Liver (tissue), 9 donors: Measurements from ENCODE around the gene ANP32A. TPM values are rescaled to one million over a fixed set of nuclear protein-coding genes. Genes with fewer than 3 reads are reported as not detected.

Experiments used
- DNase-seq: peaks from one replicate; pipeline ENCODE4 v3.0.0-alpha.2; 2017; ENCODE audit warnings: low spot score
- H3K27ac ChIP-seq, 2 donors: one replicate each; pipeline ENCODE4 v1.7.0; 2013; ENCODE audit warnings: inconsistent platforms in 2 of 2, low read length in 2 of 2, control low read depth in 1 of 2, low read depth in 1 of 2, mild to moderate bottlenecking in 1 of 2
- H3K27me3 ChIP-seq, 4 donors: one replicate each; pipeline versions ENCODE4 v1.6.1 to v1.7.0; 2013; ENCODE audit warnings: low read length in 3 of 4, inconsistent platforms in 1 of 4, mild to moderate bottlenecking in 1 of 4, moderate library complexity in 1 of 4; ENCODE audit not compliant: control insufficient read depth in 4 of 4, insufficient read depth in 4 of 4
- H3K36me3 ChIP-seq, 4 donors: one replicate each; pipeline versions ENCODE4 v1.6.1 to v1.7.0; 2013; ENCODE audit warnings: low read length in 3 of 4, mild to moderate bottlenecking in 3 of 4, low read depth in 1 of 4, moderate library complexity in 1 of 4; ENCODE audit not compliant: control insufficient read depth in 4 of 4, insufficient read depth in 3 of 4
- H3K4me1 ChIP-seq, 4 donors: one replicate each; pipeline versions ENCODE4 v1.6.1 to v1.7.0; 2013; ENCODE audit warnings: low read length in 3 of 4, mild to moderate bottlenecking in 3 of 4, moderate library complexity in 1 of 4; ENCODE audit not compliant: control insufficient read depth in 4 of 4, insufficient read depth in 4 of 4
- H3K4me3 ChIP-seq, 3 donors: one replicate each; pipeline versions ENCODE4 v1.6.1 to v1.7.0; 2013; ENCODE audit warnings: low read length in 3 of 3, control low read depth in 1 of 3, low read depth in 1 of 3, mild to moderate bottlenecking in 1 of 3
- H3K9ac ChIP-seq, 2 donors: one replicate each; pipeline ENCODE4 v1.7.0; 2013; ENCODE audit warnings: low read length in 2 of 2, mild to moderate bottlenecking in 2 of 2, moderate library complexity in 2 of 2, control low read depth in 1 of 2, low read depth in 1 of 2
- H3K9me3 ChIP-seq, 4 donors: one replicate each; pipeline versions ENCODE4 v1.6.1 to v1.7.0; 2013; ENCODE audit warnings: low read length in 3 of 4; ENCODE audit not compliant: control insufficient read depth in 4 of 4
- CTCF ChIP-seq: fragments of 150-350 bp; IDR thresholded peaks from 2 replicates; pipeline ENCODE4 v1.5.1; 2017; ENCODE audit warnings: improper control_type of control experiment, low read depth, low read length; ENCODE audit not compliant: missing input control
- EGR1 ChIP-seq, 2 donors: IDR thresholded peaks; 2 replicates each; pipeline ENCODE4 v1.6.1; 2016 to 2018; ENCODE audit warnings: antibody characterized with exemption in 2 of 2, low read depth in 2 of 2
- FOXA1 ChIP-seq: IDR thresholded peaks from 2 replicates; pipeline ENCODE4 v1.6.1; 2016; ENCODE audit warnings: antibody characterized with exemption
- FOXA2 ChIP-seq: IDR thresholded peaks from 2 replicates; pipeline ENCODE4 v1.6.1; 2016; ENCODE audit warnings: antibody characterized with exemption
- GABPA ChIP-seq, 2 donors: IDR thresholded peaks in 1 of 2; conservative IDR thresholded peaks in 1 of 2; 2 replicates each; pipeline ENCODE4 v1.6.1; 2016; ENCODE audit warnings: antibody characterized with exemption in 2 of 2, mild to moderate bottlenecking in 1 of 2, moderate library complexity in 1 of 2
- HNF4A ChIP-seq, 2 donors: conservative IDR thresholded peaks; 2 replicates each; pipeline ENCODE4 v1.6.1; 2016; ENCODE audit warnings: antibody characterized with exemption in 2 of 2, mild to moderate bottlenecking in 2 of 2
- HNF4G ChIP-seq: IDR thresholded peaks from 2 replicates; pipeline ENCODE4 v1.6.1; 2016; ENCODE audit warnings: antibody characterized with exemption
- JUND ChIP-seq, 2 donors: IDR thresholded peaks; 2 replicates each; pipeline ENCODE4 v1.6.1; 2016; ENCODE audit warnings: antibody characterized with exemption in 2 of 2
- NR2F2 ChIP-seq: IDR thresholded peaks from 2 replicates; pipeline ENCODE4 v1.6.1; 2016; ENCODE audit warnings: antibody characterized with exemption
- RAD21 ChIP-seq, 2 donors: IDR thresholded peaks; 2 replicates each; pipeline ENCODE4 v1.6.1; 2016; ENCODE audit warnings: antibody characterized with exemption in 2 of 2, mild to moderate bottlenecking in 2 of 2
- RXRA ChIP-seq, 2 donors: IDR thresholded peaks; 2 replicates each; pipeline ENCODE4 v1.6.1; 2017 to 2018; ENCODE audit warnings: antibody characterized with exemption in 2 of 2, mild to moderate bottlenecking in 1 of 2
- SP1 ChIP-seq: IDR thresholded peaks from 2 replicates; pipeline ENCODE4 v1.6.1; 2018; ENCODE audit warnings: antibody characterized with exemption, mild to moderate bottlenecking
- TAF1 ChIP-seq: conservative IDR thresholded peaks from 2 replicates; pipeline ENCODE4 v1.6.1; 2016; ENCODE audit warnings: antibody characterized with exemption, mild to moderate bottlenecking
- YY1 ChIP-seq: IDR thresholded peaks from 2 replicates; pipeline ENCODE4 v1.6.1; 2016; ENCODE audit warnings: antibody characterized with exemption, mild to moderate bottlenecking
- ZBTB33 ChIP-seq: IDR thresholded peaks from 2 replicates; pipeline ENCODE4 v1.6.1; 2016; ENCODE audit warnings: antibody characterized with exemption
- WGBS: extraction: QIAGEN DNeasy Blood & Tissue Kit; methylation state at CpG from one replicate; pipeline ENCODE4 v1.1.7; 2013; 5-methylcytosine and 5-hydroxymethylcytosine counted together
- polyA plus RNA-seq, 2 donors: library from polyadenylated mRNA; stranded (reverse) in 1 of 2; unstranded in 1 of 2; fragments of 200-250 nt in 1 of 2; fragments of >200 nt in 1 of 2; fragmentation: Nextera tagmentation in 1 of 2; extraction: Ambion mirVana in 1 of 2; gene quantifications; one replicate each; pipeline versions ENCODE4 v1.2.1 to v1.2.3, GENCODE V29; 2013 to 2015
- total RNA-seq, 2 donors: library from RNA; depleted of rRNA; stranded (reverse); fragments of >200 nt; gene quantifications; one replicate each; pipeline ENCODE4 v1.2.3, GENCODE V29; 2014
- TF ChIP-seq, protein P1 (sequence below): IDR thresholded peaks from 2 replicates; pipeline ENCODE4 v1.6.1; 2016; ENCODE audit warnings: antibody characterized with exemption
- TF ChIP-seq, protein P2 (sequence below): IDR thresholded peaks from 2 replicates; pipeline ENCODE4 v1.6.1; 2016; ENCODE audit warnings: antibody characterized with exemption
- TF ChIP-seq, protein P3 (sequence below): IDR thresholded peaks from 2 replicates; pipeline ENCODE4 v1.6.1; 2016; ENCODE audit warnings: antibody characterized with exemption, mild to moderate bottlenecking
- donor health status: healthy.
- donor health status: healthy.
- donor health status: healthy.
- donor health status: healthy.
- donor health status: healthy.

The ANP32A gene
- total and polyA plus RNA-seq, 4 donors = 30.5 to 60.4 (median 39.4) TPM

DNA sequence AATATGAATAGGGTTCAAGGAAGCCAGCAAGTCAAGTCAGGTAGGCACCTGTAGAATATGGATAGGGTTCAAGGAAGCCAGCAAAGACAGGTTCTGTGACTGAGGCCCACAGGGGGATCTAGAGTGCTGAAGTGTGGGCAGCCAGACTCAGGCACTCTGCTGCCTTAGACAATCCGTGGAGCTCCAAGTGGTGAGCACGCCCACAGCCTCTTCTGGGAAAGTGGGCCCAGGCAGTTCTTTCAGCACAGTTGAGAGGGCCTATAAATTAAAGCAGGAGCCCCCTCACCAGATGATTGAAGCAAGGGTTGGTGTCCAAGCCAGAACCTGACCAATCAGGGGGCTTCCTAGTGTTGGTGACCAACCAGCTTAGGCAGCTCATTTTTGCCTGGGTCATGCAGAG lies 51.0 kb downstream of the ANP32A start:
- DNase-seq = no peak
- TF ChIP-seq, protein P1, sequence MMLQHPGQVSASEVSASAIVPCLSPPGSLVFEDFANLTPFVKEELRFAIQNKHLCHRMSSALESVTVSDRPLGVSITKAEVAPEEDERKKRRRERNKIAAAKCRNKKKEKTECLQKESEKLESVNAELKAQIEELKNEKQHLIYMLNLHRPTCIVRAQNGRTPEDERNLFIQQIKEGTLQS = no peak
- TF ChIP-seq RAD21 (IDR thresholded peaks at IDR 0.05) (no peak), FOXA2 (no peak), FOXA1 (no peak), HNF4G (no peak), GABPA (IDR thresholded peaks at IDR 0.05 in 1 of 2, conservative IDR thresholded peaks at IDR 0.05 in 1 of 2) (no peak), RXRA (IDR thresholded peaks at IDR 0.05) (no peak), SP1 (no peak), JUND (IDR thresholded peaks at IDR 0.05) (no peak), YY1 (no peak), CTCF (no peak), TAF1 (no peak), NR2F2 (no peak), ZBTB33 (no peak), HNF4A (conservative IDR thresholded peaks at IDR 0.05) (no peak), EGR1 (IDR thresholded peaks at IDR 0.05; ENCODE audit: low read depth in 2 of 2) (no peak)
- TF ChIP-seq, protein P2, sequence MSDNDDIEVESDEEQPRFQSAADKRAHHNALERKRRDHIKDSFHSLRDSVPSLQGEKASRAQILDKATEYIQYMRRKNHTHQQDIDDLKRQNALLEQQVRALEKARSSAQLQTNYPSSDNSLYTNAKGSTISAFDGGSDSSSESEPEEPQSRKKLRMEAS = no peak
- TF ChIP-seq, protein P3, sequence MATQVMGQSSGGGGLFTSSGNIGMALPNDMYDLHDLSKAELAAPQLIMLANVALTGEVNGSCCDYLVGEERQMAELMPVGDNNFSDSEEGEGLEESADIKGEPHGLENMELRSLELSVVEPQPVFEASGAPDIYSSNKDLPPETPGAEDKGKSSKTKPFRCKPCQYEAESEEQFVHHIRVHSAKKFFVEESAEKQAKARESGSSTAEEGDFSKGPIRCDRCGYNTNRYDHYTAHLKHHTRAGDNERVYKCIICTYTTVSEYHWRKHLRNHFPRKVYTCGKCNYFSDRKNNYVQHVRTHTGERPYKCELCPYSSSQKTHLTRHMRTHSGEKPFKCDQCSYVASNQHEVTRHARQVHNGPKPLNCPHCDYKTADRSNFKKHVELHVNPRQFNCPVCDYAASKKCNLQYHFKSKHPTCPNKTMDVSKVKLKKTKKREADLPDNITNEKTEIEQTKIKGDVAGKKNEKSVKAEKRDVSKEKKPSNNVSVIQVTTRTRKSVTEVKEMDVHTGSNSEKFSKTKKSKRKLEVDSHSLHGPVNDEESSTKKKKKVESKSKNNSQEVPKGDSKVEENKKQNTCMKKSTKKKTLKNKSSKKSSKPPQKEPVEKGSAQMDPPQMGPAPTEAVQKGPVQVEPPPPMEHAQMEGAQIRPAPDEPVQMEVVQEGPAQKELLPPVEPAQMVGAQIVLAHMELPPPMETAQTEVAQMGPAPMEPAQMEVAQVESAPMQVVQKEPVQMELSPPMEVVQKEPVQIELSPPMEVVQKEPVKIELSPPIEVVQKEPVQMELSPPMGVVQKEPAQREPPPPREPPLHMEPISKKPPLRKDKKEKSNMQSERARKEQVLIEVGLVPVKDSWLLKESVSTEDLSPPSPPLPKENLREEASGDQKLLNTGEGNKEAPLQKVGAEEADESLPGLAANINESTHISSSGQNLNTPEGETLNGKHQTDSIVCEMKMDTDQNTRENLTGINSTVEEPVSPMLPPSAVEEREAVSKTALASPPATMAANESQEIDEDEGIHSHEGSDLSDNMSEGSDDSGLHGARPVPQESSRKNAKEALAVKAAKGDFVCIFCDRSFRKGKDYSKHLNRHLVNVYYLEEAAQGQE = no peak
- H3K27me3 ChIP-seq = no peaks in the 10 kb centered on the region
- no peaks in the 10 kb centered on the region for H3K36me3 ChIP-seq
- no peaks in the 10 kb centered on the region for H3K9me3 ChIP-seq
- H3K9ac ChIP-seq = no peak overlapping the region
- H3K4me3 ChIP-seq = no peak overlapping the region
- no peaks in the 10 kb centered on the region for H3K4me1 ChIP-seq
- H3K27ac ChIP-seq = no peak overlapping the region
- 99% methylated on average over 2 of the region's 2 CpGs for WGBS

DNA sequence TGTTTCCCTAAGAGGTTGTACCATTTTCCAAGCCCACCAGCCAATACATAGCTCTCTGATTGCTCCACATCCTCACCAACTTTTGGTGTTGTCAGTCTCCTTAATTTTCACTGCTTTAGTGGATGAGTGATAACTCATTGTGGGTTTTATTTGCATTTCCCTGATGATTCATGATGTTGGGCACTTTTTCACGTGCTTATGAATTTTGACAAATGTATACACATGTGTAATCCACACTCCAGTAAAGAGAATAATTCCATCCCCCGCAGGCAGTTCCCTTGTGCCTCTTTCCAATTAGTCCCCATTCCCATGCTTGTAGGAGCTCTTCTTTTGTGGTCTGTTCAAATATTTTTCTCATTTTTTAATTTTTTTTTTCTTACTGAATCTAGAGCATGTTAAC lies 52.4 kb downstream of the ANP32A start:
- no peaks in the 10 kb centered on the region for H3K9me3 ChIP-seq
- no peak overlapping the region for H3K4me3 ChIP-seq
- no peak overlapping the region for H3K9ac ChIP-seq
- no peak for DNase-seq
- no peaks in the 10 kb centered on the region for H3K36me3 ChIP-seq
- no peak overlapping the region for H3K27ac ChIP-seq
- H3K27me3 ChIP-seq = no peaks in the 10 kb centered on the region
- H3K4me1 ChIP-seq = no peaks in the 10 kb centered on the region
- WGBS = 25% methylated on average over 2 of the region's 2 CpGs
- no peak for TF ChIP-seq CTCF
- TF ChIP-seq TAF1 = no peak
- no peak for TF ChIP-seq HNF4A (conservative IDR thresholded peaks at IDR 0.05)
- no peak for TF ChIP-seq FOXA2
- no peak for TF ChIP-seq HNF4G
- no peak for TF ChIP-seq RAD21 (IDR thresholded peaks at IDR 0.05)
- TF ChIP-seq, protein P3 = no peak
- no peak for TF ChIP-seq NR2F2
- TF ChIP-seq, protein P2 = no peak
- no peak for TF ChIP-seq GABPA (IDR thresholded peaks at IDR 0.05 in 1 of 2, conservative IDR thresholded peaks at IDR 0.05 in 1 of 2)
